GM10248 (cell line): ENCODE measurements around the gene ENTHD1.

Source experiments
- CTCF ChIA-PET: fragments of 300-600 bp; sonication (Branson Sonifier 250); formaldehyde crosslinking; extraction: SDS; loops from one replicate; lab custom pipeline; 2021; ENCODE audit warnings: antibody characterized with exemption; lab: Yijun Ruan, JAX
- POLR2A ChIA-PET: fragments of 350-650 bp; sonication (Branson Sonifier 250); formaldehyde crosslinking; extraction: SDS; loops from one replicate; lab custom pipeline; 2020; ENCODE audit warnings: antibody characterized with exemption; lab: Yijun Ruan, JAX
- DNase-seq: peaks from one replicate; pipeline ENCODE4 v3.0.0; 2012; ENCODE audit errors: extremely low spot score
- TF ChIP-seq, protein P1 (sequence below): IDR thresholded peaks from 2 replicates; pipeline ENCODE4 v1.5.1; 2012; ENCODE audit warnings: mild to moderate bottlenecking, low read depth; ENCODE audit errors: extremely low read depth, missing control alignments, control extremely low read depth

ENTHD1 gene

DNA sequence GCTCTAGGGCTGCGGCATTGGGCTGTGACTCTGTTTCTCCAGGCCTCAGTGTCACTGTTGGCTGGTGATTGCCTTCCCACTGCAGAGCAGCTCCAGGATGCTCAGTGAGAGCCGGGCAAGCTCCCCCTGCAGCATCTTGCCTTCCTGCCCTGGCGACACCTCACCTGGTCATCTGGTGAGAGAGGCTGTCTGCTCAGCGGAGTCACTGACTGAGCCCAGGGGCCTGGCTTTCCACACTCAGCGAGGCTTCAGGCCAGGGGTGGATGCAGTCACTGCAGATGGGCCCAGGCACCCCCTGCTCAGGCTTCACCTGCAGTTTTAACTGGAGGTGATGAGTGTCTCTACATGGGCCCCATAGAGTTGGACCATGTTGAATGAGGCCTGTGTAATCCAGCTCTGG lies 186.2 kb downstream of the ENTHD1 start:
- CTCF ChIA-PET: no interaction called here
- DNase-seq: no peak
- TF ChIP-seq, protein P1, sequence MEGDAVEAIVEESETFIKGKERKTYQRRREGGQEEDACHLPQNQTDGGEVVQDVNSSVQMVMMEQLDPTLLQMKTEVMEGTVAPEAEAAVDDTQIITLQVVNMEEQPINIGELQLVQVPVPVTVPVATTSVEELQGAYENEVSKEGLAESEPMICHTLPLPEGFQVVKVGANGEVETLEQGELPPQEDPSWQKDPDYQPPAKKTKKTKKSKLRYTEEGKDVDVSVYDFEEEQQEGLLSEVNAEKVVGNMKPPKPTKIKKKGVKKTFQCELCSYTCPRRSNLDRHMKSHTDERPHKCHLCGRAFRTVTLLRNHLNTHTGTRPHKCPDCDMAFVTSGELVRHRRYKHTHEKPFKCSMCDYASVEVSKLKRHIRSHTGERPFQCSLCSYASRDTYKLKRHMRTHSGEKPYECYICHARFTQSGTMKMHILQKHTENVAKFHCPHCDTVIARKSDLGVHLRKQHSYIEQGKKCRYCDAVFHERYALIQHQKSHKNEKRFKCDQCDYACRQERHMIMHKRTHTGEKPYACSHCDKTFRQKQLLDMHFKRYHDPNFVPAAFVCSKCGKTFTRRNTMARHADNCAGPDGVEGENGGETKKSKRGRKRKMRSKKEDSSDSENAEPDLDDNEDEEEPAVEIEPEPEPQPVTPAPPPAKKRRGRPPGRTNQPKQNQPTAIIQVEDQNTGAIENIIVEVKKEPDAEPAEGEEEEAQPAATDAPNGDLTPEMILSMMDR: no peak
- POLR2A ChIA-PET: no interaction called here

DNA sequence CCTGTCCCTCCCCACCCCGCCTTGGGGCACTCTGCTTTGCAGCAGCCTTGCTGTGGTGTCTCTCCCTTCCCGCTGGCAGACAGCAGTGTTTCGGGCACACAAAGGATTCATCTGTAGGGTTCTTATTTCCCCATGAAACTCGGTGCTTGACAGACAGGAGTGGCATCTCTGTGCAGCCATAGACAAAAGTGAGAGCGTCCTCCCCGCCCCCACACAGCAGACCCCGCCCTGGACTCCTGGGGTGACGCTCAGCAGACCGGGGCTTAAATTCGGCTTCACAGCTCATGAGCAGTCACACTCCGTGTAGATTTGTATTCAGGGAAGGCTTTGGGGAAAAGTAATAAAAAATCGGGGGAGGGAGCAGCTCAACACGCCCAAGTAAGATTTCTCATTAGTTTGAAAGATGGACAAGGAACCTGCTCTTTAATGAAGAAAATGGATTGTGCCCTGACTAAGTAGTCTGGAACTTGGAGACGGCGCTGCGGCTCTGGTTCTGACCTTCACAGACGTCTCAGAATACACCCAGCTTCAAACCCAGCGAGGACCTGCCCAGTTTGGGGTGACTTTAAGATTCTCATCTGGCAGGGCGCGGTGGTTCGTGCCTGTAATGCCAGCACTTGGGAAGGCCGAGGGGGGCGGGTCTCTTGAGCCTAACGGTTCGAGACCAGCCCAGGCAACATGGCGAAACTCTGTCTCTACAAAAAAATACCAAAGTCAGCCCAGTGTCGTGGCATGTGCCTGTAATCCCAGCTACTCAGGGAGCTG lies 187.0 kb downstream of the ENTHD1 start:
- POLR2A ChIA-PET: no interaction called here
- TF ChIP-seq, protein P1: no peak
- no peak for DNase-seq
- CTCF ChIA-PET: interaction anchor here (2.1 kb wide), 1 partner anchor 9 kb away, joined by 4 read pairs; no protein-coding TSS in a partner anchor

GRCh38 chr22:39705386-39705785 lies 188.2 kb downstream of the ENTHD1 start:
- no peak for DNase-seq
- CTCF ChIA-PET: interaction anchor here (2.1 kb wide), 1 partner anchor 10 kb away, joined by 4 read pairs; no protein-coding TSS in a partner anchor
- TF ChIP-seq, protein P1: no peak
- POLR2A ChIA-PET: no interaction called here

GRCh38 chr22:39703928-39704639 lies 189.5 kb downstream of the ENTHD1 start:
- no peak for DNase-seq
- ChIA-PET CTCF (no interaction called here), POLR2A (no interaction called here)
- TF ChIP-seq, protein P1: no peak

- CTCF ChIA-PET: no interaction called here
- TF ChIP-seq, protein P1: no peak
- POLR2A ChIA-PET: no interaction called here
- DNase-seq: no peak
Measured at GRCh38 chr22:39703091-39703490, 190.5 kb downstream of the ENTHD1 start.

- ChIA-PET POLR2A (no interaction called here), CTCF (no interaction called here)
- no peak for DNase-seq
- TF ChIP-seq, protein P1: no peak
Measured at GRCh38 chr22:39700565-39700964, 193.0 kb downstream of the ENTHD1 start.
